ENCODE data around the gene IGF2BP2. TPM values are rescaled to one million over a fixed set of nuclear protein-coding genes. Genes with fewer than 3 reads are reported as not detected.

The IGF2BP2 gene
- total RNA-seq, 1 experiment from 2014 or later: 66.2 TPM

- no peaks in the 10 kb centered on the region for H3K36me3 ChIP-seq (ENCODE audit: insufficient read depth, low read length, poor library complexity, severe bottlenecking)
- intact Hi-C loops (cut with micrococcal nuclease; ENCODE audit: unreplicated experiment): no loop called here
- ChIA-PET CTCF (no interaction called here), POLR2A (ENCODE audit: low non-redundant PET) (no interaction called here)
- no peak for DNase-seq (ENCODE audit: low spot score)
- H3K27me3 ChIP-seq (replicated peaks; ENCODE audit: insufficient read depth, low read depth, low read length, poor library complexity): no peaks in the 10 kb centered on the region
- no TSS peak for BruUV-seq (replicated peaks)
- H3K27ac ChIP-seq (ENCODE audit: low read depth, low read length, poor library complexity, severe bottlenecking): no peak overlapping the region
- no peaks in the 10 kb centered on the region for H3K4me1 ChIP-seq (ENCODE audit: insufficient read depth, low read length, poor library complexity, severe bottlenecking)
- peaks cover 14% of the 10 kb centered on the region for H3K9me3 ChIP-seq (ENCODE audit: low read depth, low read length, poor library complexity, severe bottlenecking)
- H3K4me3 ChIP-seq (ENCODE audit: low read depth, low read length, poor library complexity, severe bottlenecking): no peak overlapping the region
- no peak for TF ChIP-seq EZH2 (IDR thresholded peaks at IDR 0.05; ENCODE audit: borderline replicate concordance, low read depth, low read length, poor library complexity, severe bottlenecking)
- TF ChIP-seq CTCF (conservative IDR thresholded peaks at IDR 0.05; ENCODE audit: low read depth, low read length): no peak
Observed at GRCh38 chr3:185852635-185853034, 27.8 kb upstream of the IGF2BP2 start.

GRCh38 chr3:185851959-185852358, 27.1 kb upstream of the IGF2BP2 start:
- BruUV-seq (replicated peaks): no TSS peak
- Histone ChIP-seq H3K27ac (ENCODE audit: low read depth, low read length, poor library complexity, severe bottlenecking) (no peak overlapping the region), H3K9me3 (ENCODE audit: low read depth, low read length, poor library complexity, severe bottlenecking) (peaks cover 11% of the 10 kb centered on the region), H3K4me1 (ENCODE audit: insufficient read depth, low read length, poor library complexity, severe bottlenecking) (no peaks in the 10 kb centered on the region), H3K27me3 (replicated peaks; ENCODE audit: insufficient read depth, low read depth, low read length, poor library complexity) (no peaks in the 10 kb centered on the region), H3K36me3 (ENCODE audit: insufficient read depth, low read length, poor library complexity, severe bottlenecking) (no peaks in the 10 kb centered on the region), H3K4me3 (ENCODE audit: low read depth, low read length, poor library complexity, severe bottlenecking) (no peak overlapping the region)
- no peak for TF ChIP-seq EZH2 (IDR thresholded peaks at IDR 0.05; ENCODE audit: borderline replicate concordance, low read depth, low read length, poor library complexity, severe bottlenecking)
- no peak for TF ChIP-seq CTCF (conservative IDR thresholded peaks at IDR 0.05; ENCODE audit: low read depth, low read length)
- DNase-seq (ENCODE audit: low spot score): no peak
- ChIA-PET POLR2A (ENCODE audit: low non-redundant PET) (no interaction called here), CTCF (no interaction called here)
- intact Hi-C loops (cut with micrococcal nuclease; ENCODE audit: unreplicated experiment): no loop called here

- ChIA-PET CTCF (no interaction called here), POLR2A (ENCODE audit: low non-redundant PET) (no interaction called here)
Observed at GRCh38 chr3:185851046-185851445, 26.2 kb upstream of the IGF2BP2 start.

More at GRCh38 chr3:185851046-185851445, 26.2 kb upstream of the IGF2BP2 start:
- Histone ChIP-seq H3K4me3 (ENCODE audit: low read depth, low read length, poor library complexity, severe bottlenecking) (no peak overlapping the region), H3K36me3 (ENCODE audit: insufficient read depth, low read length, poor library complexity, severe bottlenecking) (no peaks in the 10 kb centered on the region), H3K9me3 (ENCODE audit: low read depth, low read length, poor library complexity, severe bottlenecking) (peaks cover 2% of the 10 kb centered on the region), H3K27ac (ENCODE audit: low read depth, low read length, poor library complexity, severe bottlenecking) (no peak overlapping the region), H3K4me1 (ENCODE audit: insufficient read depth, low read length, poor library complexity, severe bottlenecking) (no peaks in the 10 kb centered on the region), H3K27me3 (replicated peaks; ENCODE audit: insufficient read depth, low read depth, low read length, poor library complexity) (no peaks in the 10 kb centered on the region)
- no peak for TF ChIP-seq EZH2 (IDR thresholded peaks at IDR 0.05; ENCODE audit: borderline replicate concordance, low read depth, low read length, poor library complexity, severe bottlenecking)
- TF ChIP-seq CTCF (conservative IDR thresholded peaks at IDR 0.05; ENCODE audit: low read depth, low read length): no peak
- no peak for DNase-seq (ENCODE audit: low spot score)
- intact Hi-C loops (cut with micrococcal nuclease; ENCODE audit: unreplicated experiment): no loop called here
- BruUV-seq (replicated peaks): no TSS peak

Data from A673 (cell line).